Smooth muscle cell (in vitro differentiated cells): ENCODE measurements around the gene AFAP1L2. TPM values are rescaled to one million over a fixed set of nuclear protein-coding genes. Genes with fewer than 3 reads are reported as not detected.

Experiments
- DNase-seq: peaks from one replicate; lab custom pipeline; 2025; ENCODE audit not compliant: unreplicated experiment; lab: John Stamatoyannopoulos, UW
- H2AFZ ChIP-seq: fragments of 200-600 bp; sonication (generic); 2 replicates; pipeline ENCODE4 v1.6.0; 2016; ENCODE audit warnings: antibody characterized with exemption, low read depth, mild to moderate bottlenecking
- H3F3A ChIP-seq: fragments of 200-600 bp; sonication (generic); 2 replicates; pipeline ENCODE4 v1.6.0; 2017; ENCODE audit warnings: antibody characterized with exemption, low read depth
- H3K27ac ChIP-seq: fragments of 200-600 bp; sonication (generic); 2 replicates; pipeline ENCODE4 v1.5.1; 2016; ENCODE audit warnings: low read depth, mild to moderate bottlenecking
- H3K27me3 ChIP-seq: fragments of 200-600 bp; sonication (generic); 2 replicates; pipeline ENCODE4 v1.6.1; 2016; ENCODE audit warnings: low read depth, mild to moderate bottlenecking
- H3K36me3 ChIP-seq: fragments of 200-600 bp; sonication (generic); 2 replicates; pipeline ENCODE4 v1.5.1; 2016; ENCODE audit warnings: low read depth
- H3K4me1 ChIP-seq: fragments of 200-600 bp; sonication (generic); 2 replicates; pipeline ENCODE4 v1.5.1; 2016; ENCODE audit warnings: low read depth
- H3K4me2 ChIP-seq: fragments of 200-600 bp; sonication (generic); 2 replicates; pipeline ENCODE4 v1.6.0; 2016; ENCODE audit warnings: mild to moderate bottlenecking
- H3K4me3 ChIP-seq: fragments of 200-600 bp; sonication (generic); 2 replicates; pipeline ENCODE4 v1.5.1; 2016; ENCODE audit warnings: mild to moderate bottlenecking
- H3K79me2 ChIP-seq: fragments of 200-600 bp; sonication (generic); 2 replicates; pipeline ENCODE4 v1.6.0; 2016; ENCODE audit warnings: low read depth, mild to moderate bottlenecking
- H3K9ac ChIP-seq: fragments of 200-600 bp; sonication (generic); 2 replicates; pipeline ENCODE4 v1.6.0; 2016; ENCODE audit warnings: low read depth
- H3K9me3 ChIP-seq: fragments of 200-600 bp; sonication (generic); replicated peaks from 2 replicates; pipeline ENCODE4 v1.5.1; 2016; ENCODE audit warnings: low read depth
- H4K20me1 ChIP-seq: fragments of 200-600 bp; sonication (generic); 2 replicates; pipeline ENCODE4 v1.6.0; 2016; ENCODE audit warnings: low read depth
- whole genome bisulfite sequencing: methylation state at CpG from one replicate; pipeline ENCODE4 v1.1.7; 2016; ENCODE audit warnings: low lambda C conversion rate; 5-methylcytosine and 5-hydroxymethylcytosine counted together
- polyA plus RNA-seq: library from polyadenylated mRNA; unstranded; fragments of >200 nt; fragmentation: Nextera tagmentation; extraction: Ambion mirVana; gene quantifications from 2 replicates; pipeline ENCODE4 v1.2.1, GENCODE V29; 2016
- total RNA-seq: library from RNA; depleted of rRNA; stranded (reverse); fragments of >200 nt; gene quantifications from 2 replicates; pipeline ENCODE4 v1.2.3, GENCODE V29; 2014
- TF ChIP-seq, protein P1 (sequence below): fragments of 200-600 bp; sonication (generic); IDR thresholded peaks from 2 replicates; pipeline ENCODE4 v1.5.1; 2017; ENCODE audit warnings: borderline replicate concordance, mild to moderate bottlenecking, antibody characterized with exemption; ENCODE audit not compliant: insufficient read depth, poor library complexity, severe bottlenecking

Gene AFAP1L2
- total and polyA plus RNA-seq, 2 experiments from 2014 or later: 43.3 to 47.2 TPM

- Histone ChIP-seq H4K20me1 (no peaks in the 10 kb centered on the region), H3K9me3 (no peaks in the 10 kb centered on the region), H3F3A (no peaks in the 10 kb centered on the region), H3K4me3 (no peak overlapping the region), H2AFZ (no peak overlapping the region), H3K27ac (no peak overlapping the region), H3K36me3 (peaks cover 10% of the 10 kb centered on the region), H3K4me1 (no peaks in the 10 kb centered on the region), H3K79me2 (no peaks in the 10 kb centered on the region), H3K4me2 (no peak overlapping the region), H3K27me3 (no peaks in the 10 kb centered on the region), H3K9ac (no peak overlapping the region)
- WGBS: 98% methylated on average over 10 of the region's 10 CpGs
- TF ChIP-seq, protein P1, sequence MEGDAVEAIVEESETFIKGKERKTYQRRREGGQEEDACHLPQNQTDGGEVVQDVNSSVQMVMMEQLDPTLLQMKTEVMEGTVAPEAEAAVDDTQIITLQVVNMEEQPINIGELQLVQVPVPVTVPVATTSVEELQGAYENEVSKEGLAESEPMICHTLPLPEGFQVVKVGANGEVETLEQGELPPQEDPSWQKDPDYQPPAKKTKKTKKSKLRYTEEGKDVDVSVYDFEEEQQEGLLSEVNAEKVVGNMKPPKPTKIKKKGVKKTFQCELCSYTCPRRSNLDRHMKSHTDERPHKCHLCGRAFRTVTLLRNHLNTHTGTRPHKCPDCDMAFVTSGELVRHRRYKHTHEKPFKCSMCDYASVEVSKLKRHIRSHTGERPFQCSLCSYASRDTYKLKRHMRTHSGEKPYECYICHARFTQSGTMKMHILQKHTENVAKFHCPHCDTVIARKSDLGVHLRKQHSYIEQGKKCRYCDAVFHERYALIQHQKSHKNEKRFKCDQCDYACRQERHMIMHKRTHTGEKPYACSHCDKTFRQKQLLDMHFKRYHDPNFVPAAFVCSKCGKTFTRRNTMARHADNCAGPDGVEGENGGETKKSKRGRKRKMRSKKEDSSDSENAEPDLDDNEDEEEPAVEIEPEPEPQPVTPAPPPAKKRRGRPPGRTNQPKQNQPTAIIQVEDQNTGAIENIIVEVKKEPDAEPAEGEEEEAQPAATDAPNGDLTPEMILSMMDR: no peak
- DNase-seq: no peak
These were observed 114.3 kb downstream of the AFAP1L2 start for GRCh38 chr10:114290038-114290437.

DNA sequence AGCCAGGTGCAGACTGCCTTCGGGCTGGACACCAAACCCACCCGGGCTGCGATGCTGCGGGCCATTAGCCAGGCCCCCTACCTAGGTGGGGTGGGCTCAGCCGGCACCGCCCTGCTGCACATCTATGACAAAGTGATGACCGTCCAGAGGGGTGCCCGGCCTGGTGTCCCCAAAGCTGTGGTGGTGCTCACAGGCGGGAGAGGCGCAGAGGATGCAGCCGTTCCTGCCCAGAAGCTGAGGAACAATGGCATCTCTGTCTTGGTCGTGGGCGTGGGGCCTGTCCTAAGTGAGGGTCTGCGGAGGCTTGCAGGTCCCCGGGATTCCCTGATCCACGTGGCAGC lies 115.2 kb downstream of the AFAP1L2 start:
- WGBS: 96% methylated on average over 16 of the region's 16 CpGs
- Histone ChIP-seq H3K9me3 (no peaks in the 10 kb centered on the region), H2AFZ (no peak overlapping the region), H3F3A (no peaks in the 10 kb centered on the region), H3K9ac (no peak overlapping the region), H3K4me3 (no peak overlapping the region), H3K27ac (no peak overlapping the region), H3K79me2 (no peaks in the 10 kb centered on the region), H4K20me1 (no peaks in the 10 kb centered on the region), H3K36me3 (peaks cover 2% of the 10 kb centered on the region), H3K27me3 (no peaks in the 10 kb centered on the region), H3K4me2 (no peak overlapping the region), H3K4me1 (no peaks in the 10 kb centered on the region)
- no peak for DNase-seq
- TF ChIP-seq, protein P1: no peak

DNA sequence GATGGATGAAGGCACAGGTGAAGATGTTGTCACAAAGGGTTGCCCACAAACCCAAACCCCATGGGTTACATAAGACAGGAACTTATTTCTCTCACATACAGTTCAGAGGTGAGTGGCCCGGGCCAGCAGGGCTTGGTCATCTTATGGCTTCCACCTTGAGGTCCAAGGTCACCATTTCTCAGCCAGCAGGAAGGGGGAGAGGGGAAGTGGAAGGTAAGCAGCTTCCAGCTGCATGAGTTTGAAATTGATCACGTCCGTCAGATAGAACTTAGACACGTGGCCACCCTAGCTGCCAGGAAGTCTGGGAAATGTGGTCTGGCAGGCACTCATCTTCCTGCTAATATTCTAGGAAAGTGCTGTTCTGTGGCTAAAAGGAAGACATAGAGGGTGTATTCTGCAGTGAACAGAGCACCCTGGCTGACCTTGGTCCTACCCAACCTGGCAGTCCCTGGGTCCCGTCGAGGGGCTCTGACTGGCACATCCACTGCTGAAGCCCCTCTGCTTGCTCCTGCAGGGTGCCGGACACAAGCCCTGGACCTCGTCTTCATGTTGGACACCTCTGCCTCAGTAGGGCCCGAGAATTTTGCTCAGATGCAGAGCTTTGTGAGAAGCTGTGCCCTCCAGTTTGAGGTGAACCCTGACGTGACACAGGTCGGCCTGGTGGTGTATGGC lies 115.7 kb downstream of the AFAP1L2 start:
- 90% methylated on average over 11 of the region's 11 CpGs for WGBS
- no peaks in the 10 kb centered on the region for H3K79me2 ChIP-seq
- no peaks in the 10 kb centered on the region for H3K4me1 ChIP-seq
- H3K9me3 ChIP-seq: no peaks in the 10 kb centered on the region
- TF ChIP-seq, protein P1: no peak
- DNase-seq: no peak
- no peaks in the 10 kb centered on the region for H4K20me1 ChIP-seq
- no peak overlapping the region for H3K9ac ChIP-seq
- no peaks in the 10 kb centered on the region for H3F3A ChIP-seq
- H3K27ac ChIP-seq: no peak overlapping the region
- H3K27me3 ChIP-seq: no peaks in the 10 kb centered on the region
- no peak overlapping the region for H3K4me2 ChIP-seq
- H2AFZ ChIP-seq: no peak overlapping the region
- no peaks in the 10 kb centered on the region for H3K36me3 ChIP-seq
- no peak overlapping the region for H3K4me3 ChIP-seq

- Histone ChIP-seq H3K9me3 (no peaks in the 10 kb centered on the region), H3K4me2 (no peak overlapping the region), H3K79me2 (no peaks in the 10 kb centered on the region), H3K4me1 (no peaks in the 10 kb centered on the region), H3K27ac (no peak overlapping the region), H3K36me3 (no peaks in the 10 kb centered on the region), H3K4me3 (no peak overlapping the region), H4K20me1 (no peaks in the 10 kb centered on the region), H2AFZ (no peak overlapping the region), H3K27me3 (no peaks in the 10 kb centered on the region), H3F3A (no peaks in the 10 kb centered on the region), H3K9ac (no peak overlapping the region)
- TF ChIP-seq, protein P1: no peak
- 84% methylated on average over 8 of the region's 8 CpGs for WGBS
- no peak for DNase-seq
These were observed 117.4 kb downstream of the AFAP1L2 start for GRCh38 chr10:114286921-114287320.
